OCI-LY1 (cell line): Measurements from ENCODE around the gene CSNK1E.

Source experiments
- H2AFZ ChIP-seq: fragments of 200-600 bp; sonication (generic), shearing (Covaris generic); 2 replicates; pipeline ENCODE4 v1.6.0; 2014; ENCODE audit warnings: antibody characterized with exemption, mild to moderate bottlenecking, low read length
- H3F3A ChIP-seq: fragments of 200-600 bp; sonication (generic), shearing (Covaris generic); 2 replicates; pipeline ENCODE4 v1.6.0; 2014; ENCODE audit warnings: mild to moderate bottlenecking, antibody characterized with exemption, low read length, moderate library complexity; ENCODE audit not compliant: insufficient read depth
- H3K27ac ChIP-seq: fragments of 200-600 bp; sonication (generic); 2 replicates; pipeline ENCODE4 v1.5.1; 2014; ENCODE audit warnings: low read length, mixed run types, mild to moderate bottlenecking, low read depth; ENCODE audit not compliant: poor library complexity, severe bottlenecking
- H3K27me3 ChIP-seq: fragments of 200-600 bp; sonication (generic); 2 replicates; pipeline ENCODE4 v1.6.0; 2014; ENCODE audit warnings: antibody characterized with exemption, mild to moderate bottlenecking, low read length, moderate library complexity; ENCODE audit not compliant: insufficient read depth
- H3K36me3 ChIP-seq: fragments of 200-600 bp; sonication (generic); 2 replicates; pipeline ENCODE4 v1.6.1; 2014; ENCODE audit warnings: mild to moderate bottlenecking, antibody characterized with exemption, low read length, moderate library complexity, mixed read lengths; ENCODE audit not compliant: insufficient read depth
- H3K4me1 ChIP-seq: fragments of 200-600 bp; sonication (generic); 2 replicates; pipeline ENCODE4 v1.5.1; 2014; ENCODE audit warnings: mild to moderate bottlenecking, low read length, moderate library complexity; ENCODE audit not compliant: insufficient read depth, severe bottlenecking
- H3K4me2 ChIP-seq: fragments of 200-600 bp; sonication (generic), shearing (Covaris generic); 2 replicates; pipeline ENCODE4 v1.6.1; 2014; ENCODE audit warnings: low read length
- H3K4me3 ChIP-seq: fragments of 200-600 bp; sonication (generic); 2 replicates; pipeline ENCODE4 v1.5.1; 2014; ENCODE audit warnings: low read length, low read depth, mild to moderate bottlenecking, mixed read lengths; ENCODE audit not compliant: poor library complexity, severe bottlenecking
- H3K79me2 ChIP-seq: fragments of 200-600 bp; shearing (Covaris generic); 2 replicates; pipeline ENCODE4 v1.6.1; 2016; ENCODE audit warnings: mixed run types, low read length, mixed read lengths; ENCODE audit not compliant: insufficient read depth
- H3K9ac ChIP-seq: fragments of 200-600 bp; sonication (generic), shearing (Covaris generic); 2 replicates; pipeline ENCODE4 v1.6.1; 2014; ENCODE audit warnings: mild to moderate bottlenecking, low read length, mixed read lengths
- H3K9me2 ChIP-seq: fragments of 200-600 bp; sonication (generic), shearing (Covaris generic); 2 replicates; pipeline ENCODE4 v1.6.1; 2014; ENCODE audit warnings: low read depth, mild to moderate bottlenecking, low read length, mixed read lengths
- H3K9me3 ChIP-seq: fragments of 200-600 bp; shearing (Covaris generic); 2 replicates; pipeline ENCODE4 v1.6.1; 2014; ENCODE audit warnings: low read length, mixed read lengths
- H4K20me1 ChIP-seq: fragments of 200-600 bp; sonication (generic), shearing (Covaris generic); 2 replicates; pipeline ENCODE4 v1.6.0; 2016; ENCODE audit warnings: mild to moderate bottlenecking, low read length; ENCODE audit not compliant: insufficient read depth
- CTCF ChIP-seq: fragments of 200-600 bp; sonication (generic), shearing (Covaris generic); IDR thresholded peaks from 2 replicates; pipeline ENCODE4 v1.5.1; 2017; ENCODE audit warnings: mild to moderate bottlenecking, antibody characterized with exemption, low read length, moderate library complexity, mixed read lengths
- EZH2 ChIP-seq: fragments of 200-600 bp; sonication (generic), shearing (Covaris generic); IDR thresholded peaks from 2 replicates; pipeline ENCODE4 v1.8.0; 2017; ENCODE audit warnings: borderline replicate concordance, mixed run types, mild to moderate bottlenecking, antibody characterized with exemption, low read length, moderate library complexity, mixed read lengths

Gene CSNK1E

GRCh38 chr22:38267086-38267485, 50.1 kb downstream of the CSNK1E start:
- Histone ChIP-seq H3K9me3 (no peaks in the 10 kb centered on the region), H3K4me3 (no peak overlapping the region), H3K9ac (no peak overlapping the region), H3K9me2 (no peaks in the 10 kb centered on the region), H3K27me3 (no peaks in the 10 kb centered on the region), H3K4me1 (peaks cover 4% of the 10 kb centered on the region), H3K79me2 (no peaks in the 10 kb centered on the region), H3K36me3 (no peaks in the 10 kb centered on the region; the same call in 1 of the 2 replicates), H4K20me1 (no peaks in the 10 kb centered on the region), H2AFZ (no peak overlapping the region), H3F3A (no peaks in the 10 kb centered on the region), H3K4me2 (no peak overlapping the region), H3K27ac (no peak overlapping the region)
- TF ChIP-seq CTCF (no peak), EZH2 (no peak)

- Histone ChIP-seq H3K4me2 (no peak overlapping the region), H3K4me3 (no peak overlapping the region), H3F3A (no peaks in the 10 kb centered on the region), H3K27me3 (no peaks in the 10 kb centered on the region), H2AFZ (no peak overlapping the region), H3K36me3 (no peaks in the 10 kb centered on the region; the same call in 1 of the 2 replicates), H3K4me1 (no peaks in the 10 kb centered on the region), H3K27ac (no peak overlapping the region), H4K20me1 (no peaks in the 10 kb centered on the region), H3K79me2 (no peaks in the 10 kb centered on the region), H3K9me3 (no peaks in the 10 kb centered on the region), H3K9ac (no peak overlapping the region), H3K9me2 (no peaks in the 10 kb centered on the region)
- no peak for TF ChIP-seq EZH2
- TF ChIP-seq CTCF = no peak
These were observed 51.1 kb downstream of the CSNK1E start for GRCh38 chr22:38266120-38266519.

- H3K79me2 ChIP-seq = no peaks in the 10 kb centered on the region
- no peak overlapping the region for H3K4me3 ChIP-seq
- no peak overlapping the region for H3K4me2 ChIP-seq
- H3K36me3 ChIP-seq = no peaks in the 10 kb centered on the region; the same call in 1 of the 2 replicates
- TF ChIP-seq CTCF = no peak
- TF ChIP-seq EZH2 = no peak
- no peak overlapping the region for H2AFZ ChIP-seq
- H3K27me3 ChIP-seq = no peaks in the 10 kb centered on the region
- H3K4me1 ChIP-seq = peaks cover 14% of the 10 kb centered on the region
- H3F3A ChIP-seq = no peaks in the 10 kb centered on the region
- H3K9ac ChIP-seq = no peak overlapping the region
- no peaks in the 10 kb centered on the region for H3K9me3 ChIP-seq
- no peaks in the 10 kb centered on the region for H3K9me2 ChIP-seq
- H4K20me1 ChIP-seq = no peaks in the 10 kb centered on the region
- no peak overlapping the region for H3K27ac ChIP-seq
These were observed 52.9 kb downstream of the CSNK1E start for GRCh38 chr22:38264322-38264843.
